Activated T-cell treated with anti-CD3 and anti-CD28 coated beads, Interleukin-2, amount 50 U/mL, for 48 hours (primary cell): ENCODE measurements around the gene TLX2.
"Not testable (repeated sequence)": the region's sequence is repeated elsewhere in the genome, so short reads cannot be mapped to it uniquely, and the experiment has no call there.

ENCODE experiments used
- DNase-seq, 2 experiments: peaks; one replicate each; pipeline ENCODE4 v3.0.0-alpha.2; 2020

Gene TLX2

GRCh38 chr2:74558284-74559230 lies 44.3 kb downstream of the TLX2 start:
- DNase-seq = no peak

- no peak for DNase-seq
Observed at GRCh38 chr2:74559912-74560311, 45.7 kb downstream of the TLX2 start.

- no peak for DNase-seq
Observed at GRCh38 chr2:74560591-74560990, 46.3 kb downstream of the TLX2 start.

- DNase-seq = not testable (repeated sequence)
Observed at GRCh38 chr2:74561022-74561421, 46.8 kb downstream of the TLX2 start.

- DNase-seq = no peak
Observed at GRCh38 chr2:74562126-74562775, 48.0 kb downstream of the TLX2 start.

- DNase-seq = no peak
Observed at GRCh38 chr2:74564222-74564621, 50.0 kb downstream of the TLX2 start.

GRCh38 chr2:74566076-74566753 lies 52.0 kb downstream of the TLX2 start:
- peak; percentile 41 to 50 for DNase-seq

- DNase-seq = no peak
Observed at GRCh38 chr2:74566754-74567085, 52.5 kb downstream of the TLX2 start.
